ENCODE results near the gene OR52B6. TPM values are rescaled to one million over a fixed set of nuclear protein-coding genes. Genes with fewer than 3 reads are reported as not detected.
"Not testable (repeated sequence)": the region's sequence is repeated elsewhere in the genome, so short reads cannot be mapped to it uniquely, and the experiment has no call there.

The OR52B6 gene
- total and polyA plus RNA-seq, 10 of the 15 experiments (the other 5 are each of a cell fraction or from before 2014, with no cell fraction given) = 0.07 TPM; not detected in 9

GRCh38 chr11:5584458-5584857 lies 3.8 kb downstream of the OR52B6 start:
- H4K20me1 ChIP-seq (ENCODE audit: control insufficient read depth, insufficient read depth); POLR2A ChIA-PET; intact Hi-C loops (cut with micrococcal nuclease; ENCODE audit: unreplicated experiment); RAD21 ChIA-PET (ENCODE audit: unreplicated experiment); H2AFZ ChIP-seq (ENCODE audit: control insufficient read depth, low read depth, low read length); in situ Hi-C loops (cut with MboI); H3K27me3 ChIP-seq (replicated peaks in 1 of 2; ENCODE audit: control insufficient read depth in 2 of 2, insufficient read depth in 2 of 2, low read length in 1 of 2); SMC1A ChIA-PET (ENCODE audit: uncharacterized antibody, unreplicated experiment); FAIRE-seq; CTCF ChIA-PET; H3K27ac ChIP-seq (ENCODE audit: control insufficient read depth, insufficient read depth); H3K9ac ChIP-seq (ENCODE audit: control insufficient read depth, insufficient read depth, low read length); ATAC-seq; DNase-seq (ENCODE audit: low read depth, low spot score); H3K4me1 ChIP-seq (ENCODE audit: control insufficient read depth, insufficient read depth, low read length); H3K36me3 ChIP-seq (ENCODE audit: control insufficient read depth in 2 of 2, insufficient read depth in 2 of 2, low read length in 1 of 2); H3K79me2 ChIP-seq (ENCODE audit: control insufficient read depth, insufficient read depth, low read length); H3K4me2 ChIP-seq (ENCODE audit: control insufficient read depth, insufficient read depth); BruUV-seq (replicated peaks); H3K9me3 ChIP-seq (replicated peaks; ENCODE audit: control insufficient read depth, insufficient read depth, low read length); H3K4me3 ChIP-seq: not testable (repeated sequence)
- 43% methylated on average over 5 of the region's 5 CpGs for WGBS (ENCODE audit: insufficient coverage, insufficient replicate concordance, low lambda C conversion rate, missing lambda C conversion rate)

- H3K36me3 ChIP-seq (ENCODE audit: control insufficient read depth in 2 of 2, insufficient read depth in 2 of 2, low read length in 1 of 2); H3K4me1 ChIP-seq (ENCODE audit: control insufficient read depth, insufficient read depth, low read length); H3K27ac ChIP-seq (ENCODE audit: control insufficient read depth, insufficient read depth); CTCF ChIA-PET; H3K9me3 ChIP-seq (replicated peaks; ENCODE audit: control insufficient read depth, insufficient read depth, low read length); H4K20me1 ChIP-seq (ENCODE audit: control insufficient read depth, insufficient read depth); H2AFZ ChIP-seq (ENCODE audit: control insufficient read depth, low read depth, low read length); POLR2A ChIA-PET; H3K4me2 ChIP-seq (ENCODE audit: control insufficient read depth, insufficient read depth); DNase-seq (ENCODE audit: low read depth, low spot score); intact Hi-C loops (cut with micrococcal nuclease; ENCODE audit: unreplicated experiment); H3K79me2 ChIP-seq (ENCODE audit: control insufficient read depth, insufficient read depth, low read length); SMC1A ChIA-PET (ENCODE audit: uncharacterized antibody, unreplicated experiment); ATAC-seq; RAD21 ChIA-PET (ENCODE audit: unreplicated experiment); FAIRE-seq; H3K4me3 ChIP-seq; BruUV-seq (replicated peaks); H3K9ac ChIP-seq (ENCODE audit: control insufficient read depth, insufficient read depth, low read length); H3K27me3 ChIP-seq (replicated peaks in 1 of 2; ENCODE audit: control insufficient read depth in 2 of 2, insufficient read depth in 2 of 2, low read length in 1 of 2); in situ Hi-C loops (cut with MboI): not testable (repeated sequence)
- WGBS (ENCODE audit: insufficient coverage, insufficient replicate concordance, low lambda C conversion rate, missing lambda C conversion rate) = 91% methylated on average over 20 of the region's 31 CpGs
Observed at GRCh38 chr11:5589906-5590305, 9.2 kb downstream of the OR52B6 start.

Measured in GM12878 (cell line).